IPS DF 6.9 (cell line): ENCODE measurements around the gene JAG2.

ENCODE experiments used
- DNase-seq: peaks from one replicate; pipeline ENCODE4 v3.0.0-alpha.2; 2013; ENCODE audit warnings: low read depth, low spot score
- H3K27ac ChIP-seq: one replicate; pipeline ENCODE4 v1.5.1; 2013; ENCODE audit warnings: low read length, control low read depth
- H3K27me3 ChIP-seq: 2 replicates; pipeline ENCODE4 v1.6.1; 2013; ENCODE audit warnings: mild to moderate bottlenecking, low read length; ENCODE audit not compliant: control insufficient read depth, insufficient read depth
- H3K36me3 ChIP-seq: 2 replicates; pipeline ENCODE4 v1.6.1; 2013; ENCODE audit warnings: low read length; ENCODE audit not compliant: control insufficient read depth, insufficient read depth
- H3K4me1 ChIP-seq: 2 replicates; pipeline ENCODE4 v1.6.1; 2013; ENCODE audit warnings: low read length; ENCODE audit not compliant: control insufficient read depth, insufficient read depth
- H3K4me3 ChIP-seq: 2 replicates; pipeline ENCODE4 v1.5.1; 2013; ENCODE audit warnings: mild to moderate bottlenecking, low read length
- H3K9me3 ChIP-seq: 2 replicates; pipeline ENCODE4 v1.6.1; 2013; ENCODE audit warnings: low read length, inconsistent platforms; ENCODE audit not compliant: control insufficient read depth, insufficient read depth
- WGBS: extraction: QIAGEN DNeasy Blood & Tissue Kit; methylation state at CpG from one replicate; pipeline ENCODE4 v1.1.7; 2013; ENCODE audit warnings: mixed read lengths, missing lambda C conversion rate; ENCODE audit not compliant: insufficient read length, insufficient coverage; 5-methylcytosine and 5-hydroxymethylcytosine counted together

The JAG2 gene

GRCh38 chr14:105184461-105184860 lies 15.9 kb upstream of the JAG2 start:
- no CpG with 5 or more reads among the region's 9 CpGs for WGBS
- Histone ChIP-seq H3K4me1 (peaks cover 1% of the 10 kb centered on the region; the same call in 1 of the 2 replicates), H3K27me3 (peaks cover 3% of the 10 kb centered on the region; the same call in 1 of the 2 replicates)

GRCh38 chr14:105182296-105183020 lies 13.9 kb upstream of the JAG2 start:
- no peak overlapping the region for H3K4me3 ChIP-seq
- DNase-seq, result no peak
- no peaks in the 10 kb centered on the region for H3K9me3 ChIP-seq
- no peak overlapping the region for H3K27ac ChIP-seq
- H3K36me3 ChIP-seq, result no peaks in the 10 kb centered on the region; the same call in 1 of the 2 replicates
- WGBS, result no CpG with 5 or more reads among the region's 25 CpGs
- H3K4me1 ChIP-seq, result peaks cover 1% of the 10 kb centered on the region; the same call in 1 of the 2 replicates
- peaks cover 3% of the 10 kb centered on the region; the same call in 1 of the 2 replicates for H3K27me3 ChIP-seq

More at GRCh38 chr14:105184461-105184860, 15.9 kb upstream of the JAG2 start:
- Histone ChIP-seq H3K9me3 (no peaks in the 10 kb centered on the region), H3K4me3 (no peak overlapping the region), H3K27ac (no peak overlapping the region), H3K36me3 (no peaks in the 10 kb centered on the region)
- DNase-seq, result no peak

DNA sequence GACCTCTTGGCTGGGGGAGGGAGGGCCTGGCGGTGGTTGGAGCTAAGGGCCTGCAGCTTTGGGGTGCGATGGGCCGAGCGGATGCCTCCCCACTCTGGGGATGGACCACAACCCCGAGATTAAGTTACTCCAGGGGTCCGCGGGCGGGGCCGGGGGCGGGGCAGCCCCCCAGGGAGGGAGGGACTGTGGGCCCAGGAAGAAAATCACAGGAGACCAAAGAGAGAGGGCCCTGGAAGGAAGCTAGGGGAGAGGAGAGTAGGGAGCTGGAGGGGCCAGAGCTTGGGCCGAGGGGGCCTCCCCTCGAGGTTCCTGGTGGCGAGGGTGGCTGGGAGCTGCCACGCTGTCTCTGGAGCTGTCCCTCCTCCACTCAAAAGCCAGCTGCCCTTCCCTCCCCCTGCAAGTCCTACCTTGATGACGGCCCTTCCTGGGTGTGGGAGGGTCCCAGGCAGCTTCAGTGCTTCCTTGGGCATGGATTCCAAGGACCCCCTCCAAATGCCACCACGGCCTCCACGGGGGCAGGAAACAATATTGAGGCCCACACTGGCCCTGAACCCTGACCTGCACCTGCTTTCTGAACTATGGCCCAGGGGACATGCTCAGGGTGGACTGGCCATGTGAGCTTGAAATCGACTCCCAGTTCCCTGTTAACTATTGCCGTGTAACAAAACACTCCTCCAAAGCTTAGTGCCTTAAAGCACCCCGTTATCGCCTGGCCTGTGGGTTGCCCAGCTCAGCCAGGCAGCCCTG lies 13.1 kb upstream of the JAG2 start:
- H3K27ac ChIP-seq, result no peak overlapping the region
- no CpG with 5 or more reads among the region's 21 CpGs for WGBS
- no peaks in the 10 kb centered on the region for H3K9me3 ChIP-seq
- H3K4me1 ChIP-seq, result peaks cover 1% of the 10 kb centered on the region; the same call in 1 of the 2 replicates
- peaks cover 3% of the 10 kb centered on the region; the same call in 1 of the 2 replicates for H3K27me3 ChIP-seq
- peak overlapping the region; percentile 65; the same call in 1 of the 2 replicates for H3K4me3 ChIP-seq
- H3K36me3 ChIP-seq, result no peaks in the 10 kb centered on the region; the same call in 1 of the 2 replicates
- DNase-seq, result no peak

DNA sequence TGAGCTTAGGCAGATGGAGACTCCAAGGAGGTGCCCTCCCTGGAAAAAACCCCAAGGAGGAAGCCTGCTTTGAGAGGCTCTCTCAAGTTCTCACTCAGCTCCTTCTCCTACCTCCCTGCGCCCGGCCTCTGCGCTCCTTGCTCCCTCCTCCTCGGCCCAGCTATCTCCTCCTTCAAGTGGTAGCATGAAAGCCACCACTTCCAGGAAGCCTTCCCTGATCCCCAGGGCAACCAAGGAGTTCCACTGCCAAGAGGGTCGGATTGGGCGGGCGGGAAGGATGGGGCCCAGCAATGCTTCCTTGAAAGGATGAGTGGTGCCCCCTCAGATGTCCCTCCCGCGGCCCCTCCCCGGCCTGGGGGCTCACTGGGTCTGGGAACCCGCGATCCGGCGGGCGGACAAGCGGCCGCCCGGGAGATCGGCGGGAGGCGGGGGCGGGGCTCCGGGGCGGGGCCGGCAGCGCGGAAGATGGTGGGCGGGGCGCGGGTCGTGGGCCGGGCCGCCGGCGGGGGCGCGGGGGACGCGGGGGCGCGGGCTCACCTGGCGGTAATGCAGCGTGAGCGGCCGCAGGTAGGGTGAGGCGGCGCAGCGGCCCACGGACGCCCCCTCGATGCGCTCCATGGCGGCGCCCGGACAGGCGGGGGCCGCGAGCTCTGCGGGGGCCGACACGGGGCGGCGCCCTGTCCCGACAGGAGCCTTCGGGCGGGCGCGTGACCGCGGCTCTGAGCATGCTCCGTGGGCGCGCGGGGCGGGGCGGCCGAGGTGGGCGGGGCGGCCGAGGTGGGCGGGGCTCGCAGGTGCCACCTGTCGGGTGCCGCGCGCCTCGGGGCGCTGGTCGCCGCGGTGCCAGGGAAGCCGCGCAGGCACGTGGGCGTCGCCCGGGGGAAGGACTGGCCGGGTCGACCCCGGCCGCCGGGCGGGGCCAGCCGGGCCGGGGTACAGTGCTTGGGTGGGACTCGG lies 12.3 kb upstream of the JAG2 start, which contains the start of gene NUDT14:
Gene NUDT14, minus strand, starts transcription at position 721 of the 957 bp plus-strand sequence. Its CDS starts 103 bp downstream, at position 618.
- Histone ChIP-seq H3K36me3 (no peaks in the 10 kb centered on the region; the same call in 1 of the 2 replicates), H3K9me3 (no peaks in the 10 kb centered on the region), H3K4me1 (peaks cover under 1% of the 10 kb centered on the region; the same call in 1 of the 2 replicates), H3K27ac (no peak within 1 kb of the TSS), H3K27me3 (peaks cover 3% of the 10 kb centered on the region; the same call in 1 of the 2 replicates), H3K4me3 (peak within 1 kb of the TSS; percentile 65; the same call in 1 of the 2 replicates)
- no peak for DNase-seq
- no CpG with 5 or more reads among the region's 106 CpGs for WGBS

- Histone ChIP-seq H3K36me3 (no peaks in the 10 kb centered on the region; the same call in 1 of the 2 replicates), H3K27ac (no peak overlapping the region), H3K9me3 (no peaks in the 10 kb centered on the region), H3K27me3 (peaks cover 3% of the 10 kb centered on the region; the same call in 1 of the 2 replicates), H3K4me3 (no peak overlapping the region), H3K4me1 (no peaks in the 10 kb centered on the region; the same call in 1 of the 2 replicates)
- DNase-seq, result no peak
- WGBS, result no CpG with 5 or more reads among the region's 13 CpGs
These were observed 10.6 kb upstream of the JAG2 start for GRCh38 chr14:105179191-105179590.

DNA sequence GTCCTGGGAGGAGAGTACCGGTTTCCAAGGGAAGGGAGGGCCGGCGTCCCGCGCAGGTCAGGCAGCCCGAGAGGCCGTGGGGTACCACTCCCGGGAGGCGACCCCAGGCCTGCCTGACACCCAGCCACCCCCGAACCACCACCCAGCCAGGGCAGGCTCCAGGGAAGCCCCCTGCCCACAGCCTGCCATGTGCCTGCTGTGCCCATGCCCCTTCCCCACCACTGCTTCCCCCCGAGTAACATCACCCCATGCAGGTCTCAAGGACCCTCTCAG lies 10.2 kb upstream of the JAG2 start:
- peaks cover 3% of the 10 kb centered on the region; the same call in 1 of the 2 replicates for H3K27me3 ChIP-seq
- H3K27ac ChIP-seq, result no peak overlapping the region
- no peak for DNase-seq
- WGBS, result no CpG with 5 or more reads among the region's 11 CpGs
- H3K4me3 ChIP-seq, result no peak overlapping the region
- H3K4me1 ChIP-seq, result no peaks in the 10 kb centered on the region; the same call in 1 of the 2 replicates
- H3K9me3 ChIP-seq, result no peaks in the 10 kb centered on the region
- no peaks in the 10 kb centered on the region; the same call in 1 of the 2 replicates for H3K36me3 ChIP-seq

GRCh38 chr14:105178069-105178867 lies 9.7 kb upstream of the JAG2 start:
- Histone ChIP-seq H3K36me3 (no peaks in the 10 kb centered on the region; the same call in 1 of the 2 replicates), H3K4me3 (no peak overlapping the region), H3K27me3 (peaks cover 3% of the 10 kb centered on the region; the same call in 1 of the 2 replicates), H3K27ac (no peak overlapping the region), H3K9me3 (no peaks in the 10 kb centered on the region), H3K4me1 (no peaks in the 10 kb centered on the region; the same call in 1 of the 2 replicates)
- WGBS, result no CpG with 5 or more reads among the region's 19 CpGs
- DNase-seq, result no peak

GRCh38 chr14:105177082-105177481 lies 8.5 kb upstream of the JAG2 start:
- Histone ChIP-seq H3K9me3 (no peaks in the 10 kb centered on the region), H3K27ac (no peak overlapping the region), H3K4me3 (no peak overlapping the region), H3K27me3 (peaks cover 3% of the 10 kb centered on the region; the same call in 1 of the 2 replicates), H3K36me3 (no peaks in the 10 kb centered on the region; the same call in 1 of the 2 replicates), H3K4me1 (no peaks in the 10 kb centered on the region; the same call in 1 of the 2 replicates)
- no CpG with 5 or more reads among the region's 11 CpGs for WGBS
- DNase-seq, result no peak

GRCh38 chr14:105176513-105176912 lies 7.9 kb upstream of the JAG2 start:
- H3K27ac ChIP-seq, result no peak overlapping the region
- no peak for DNase-seq
- WGBS, result no CpG with 5 or more reads among the region's 15 CpGs
- no peak overlapping the region for H3K4me3 ChIP-seq
- H3K9me3 ChIP-seq, result no peaks in the 10 kb centered on the region
- no peaks in the 10 kb centered on the region; the same call in 1 of the 2 replicates for H3K4me1 ChIP-seq
- H3K27me3 ChIP-seq, result no peaks in the 10 kb centered on the region
- H3K36me3 ChIP-seq, result no peaks in the 10 kb centered on the region; the same call in 1 of the 2 replicates
